Bone marrow (tissue), 2 donors: ENCODE results near the gene DOCK3.

Experiments used
- DNase-seq, 2 donors: peaks; one replicate each; lab custom pipeline; 2025; lab: John Stamatoyannopoulos, UW

Gene DOCK3

GRCh38 chr3:51388286-51389029 is 713.7 kb downstream of the DOCK3 start:
- peak in 1 of 2 donors; percentile 6 for DNase-seq

- DNase-seq, result peak in 1 of 2 donors; percentile 49
Observed at GRCh38 chr3:51389423-51390183, 714.9 kb downstream of the DOCK3 start.

- DNase-seq, result no peak
Observed at GRCh38 chr3:51390246-51391074, 715.7 kb downstream of the DOCK3 start.

- DNase-seq, result peak; percentile 82 to 86
Observed at GRCh38 chr3:51391075-51391565, 716.4 kb downstream of the DOCK3 start, which contains the start of gene RBM15B. Gene RBM15B (plus strand): TSS chr3:51391285. CDS start chr3:51391400, 115 bp downstream.

GRCh38 chr3:51391566-51392354 is 717.0 kb downstream of the DOCK3 start:
- DNase-seq, result no peak

GRCh38 chr3:51392355-51393133 is 717.8 kb downstream of the DOCK3 start:
- DNase-seq, result no peak

- DNase-seq, result no peak
Observed at GRCh38 chr3:51393134-51393495, 718.4 kb downstream of the DOCK3 start.

GRCh38 chr3:51393564-51393963 is 718.8 kb downstream of the DOCK3 start:
- DNase-seq, result no peak

- no peak for DNase-seq
Observed at GRCh38 chr3:51394541-51394940, 719.8 kb downstream of the DOCK3 start.

GRCh38 chr3:51395493-51396213 is 720.9 kb downstream of the DOCK3 start:
- no peak for DNase-seq

- DNase-seq, result no peak
Observed at GRCh38 chr3:51396401-51396800, 721.7 kb downstream of the DOCK3 start.

- no peak for DNase-seq
Observed at GRCh38 chr3:51397392-51397791, 722.7 kb downstream of the DOCK3 start.

- no peak for DNase-seq
Observed at GRCh38 chr3:51398595-51399310, 724.0 kb downstream of the DOCK3 start.

GRCh38 chr3:51400166-51400565 is 725.4 kb downstream of the DOCK3 start:
- no peak for DNase-seq

GRCh38 chr3:51401735-51402134 is 727.0 kb downstream of the DOCK3 start:
- peak in 1 of 2 donors; percentile 80 for DNase-seq

GRCh38 chr3:51403675-51404074 is 728.9 kb downstream of the DOCK3 start:
- no peak for DNase-seq

- DNase-seq, result no peak
Observed at GRCh38 chr3:51408021-51408420, 733.3 kb downstream of the DOCK3 start.

- DNase-seq, result no peak
Observed at GRCh38 chr3:51408813-51409212, 734.1 kb downstream of the DOCK3 start.

- no peak for DNase-seq
Observed at GRCh38 chr3:51422211-51422610, 747.5 kb downstream of the DOCK3 start.
